GM19452 (cell line): Measurements from ENCODE around the gene TUBGCP2.
"Not testable (repeated sequence)": the region's sequence is repeated elsewhere in the genome, so short reads cannot be mapped to it uniquely, and the experiment has no call there.

ENCODE experiments used
- ATAC-seq: cut with Tn5 transposase; IDR thresholded peaks from one replicate; pipeline ENCODE4 v1.9.1; 2021; ENCODE audit not compliant: unreplicated experiment

Gene TUBGCP2

DNA sequence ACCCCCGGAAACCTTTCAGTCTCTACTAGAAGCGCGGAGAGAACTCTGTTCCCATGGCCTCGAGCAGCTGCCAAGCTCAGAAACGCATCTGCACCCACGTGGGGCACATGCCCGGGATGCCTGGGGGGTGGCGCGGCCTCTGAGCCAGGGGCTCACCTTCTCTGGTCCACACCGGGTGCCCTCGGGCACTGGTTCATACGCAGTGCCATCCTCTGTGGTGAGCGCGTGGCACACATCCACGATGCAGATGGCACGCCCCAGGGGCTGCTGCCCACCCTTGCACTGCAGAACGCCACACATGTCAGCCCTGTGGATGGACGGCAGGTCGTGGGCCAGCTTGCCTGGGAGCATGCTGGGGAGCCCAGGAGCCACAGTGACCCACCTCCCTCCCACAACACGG, 38.5 kb downstream of the TUBGCP2 start:
- no peak for ATAC-seq

DNA sequence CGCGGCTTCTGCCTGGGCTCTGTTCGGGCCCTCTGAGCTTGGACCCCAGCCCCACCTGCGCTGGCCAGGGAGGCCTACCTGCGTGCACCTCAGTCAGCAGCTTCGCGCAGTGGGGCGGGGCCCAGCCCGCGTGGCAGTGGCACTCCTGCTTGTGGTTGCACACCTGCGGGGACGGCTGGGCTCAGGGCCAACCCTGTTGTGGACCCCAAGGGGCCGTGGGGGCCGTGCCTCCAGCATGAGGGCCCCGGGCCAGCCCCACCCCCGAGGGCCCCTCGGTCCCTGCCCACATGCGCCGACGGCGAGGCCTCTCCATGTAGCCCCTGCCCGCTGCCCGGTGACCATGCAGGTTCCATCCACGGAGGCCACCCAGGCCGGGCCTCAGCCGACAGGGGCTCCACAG, 39.3 kb downstream of the TUBGCP2 start:
- no peak for ATAC-seq

DNA sequence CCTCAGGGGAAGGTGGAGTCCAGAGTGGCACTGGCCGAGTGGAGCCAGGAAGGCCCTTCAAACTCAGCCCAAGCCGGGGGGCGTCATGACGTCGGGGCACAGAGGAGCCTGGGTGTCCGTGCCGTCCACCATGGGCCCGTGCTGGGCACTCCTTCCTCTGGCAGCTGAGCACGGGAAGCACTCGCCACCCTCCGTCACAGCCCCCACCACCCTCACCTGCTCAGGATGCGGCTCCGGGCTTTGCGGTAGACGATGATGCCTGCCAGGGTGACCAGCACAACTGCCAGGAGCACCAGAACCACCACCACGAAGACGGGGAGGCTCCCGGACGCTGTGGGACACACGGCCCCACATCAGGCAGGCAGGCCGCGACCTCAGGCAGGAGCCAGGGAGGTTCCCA, 40.1 kb downstream of the TUBGCP2 start:
- ATAC-seq, result no peak

DNA sequence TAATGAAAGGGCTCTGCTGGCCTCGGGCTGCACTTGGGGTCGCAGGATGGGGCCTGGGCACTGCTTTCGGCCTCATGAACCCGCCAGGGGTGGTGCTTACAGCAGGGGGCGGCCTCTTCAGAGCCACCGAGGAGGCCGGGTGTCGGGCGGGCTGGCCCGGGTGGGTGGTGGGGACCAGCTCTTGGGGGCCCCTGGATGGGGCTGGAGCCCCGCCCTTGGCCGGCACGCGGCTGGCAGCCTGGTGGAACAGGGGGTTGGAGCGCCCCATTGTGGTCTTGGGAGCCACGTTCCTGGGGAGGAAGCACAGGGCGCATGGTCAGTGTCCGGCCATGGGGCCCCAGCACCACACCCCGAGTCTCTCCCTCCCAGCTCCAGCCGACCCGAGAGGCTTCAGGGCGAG, 40.8 kb downstream of the TUBGCP2 start:
- no peak for ATAC-seq

DNA sequence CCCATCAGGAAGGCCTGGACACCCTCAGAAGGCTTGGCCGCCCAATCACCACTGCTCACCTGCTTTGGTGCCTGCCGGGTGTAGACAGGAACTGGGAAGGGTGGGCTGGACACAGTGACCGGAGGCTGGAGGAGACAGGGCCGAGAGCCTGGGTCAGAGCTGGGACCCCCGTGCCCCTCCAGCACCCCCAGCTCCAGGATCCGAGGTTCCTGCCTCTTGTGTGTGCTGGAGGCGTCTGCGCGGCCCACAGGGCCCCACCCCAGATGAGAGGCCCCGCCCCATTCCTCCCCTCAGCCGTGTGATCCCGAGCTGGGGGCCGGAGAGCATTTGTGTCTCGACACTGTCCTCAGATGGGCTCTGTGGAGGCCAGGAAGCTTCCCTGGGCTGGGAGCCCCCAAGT, 41.4 kb downstream of the TUBGCP2 start:
- ATAC-seq, result no peak

DNA sequence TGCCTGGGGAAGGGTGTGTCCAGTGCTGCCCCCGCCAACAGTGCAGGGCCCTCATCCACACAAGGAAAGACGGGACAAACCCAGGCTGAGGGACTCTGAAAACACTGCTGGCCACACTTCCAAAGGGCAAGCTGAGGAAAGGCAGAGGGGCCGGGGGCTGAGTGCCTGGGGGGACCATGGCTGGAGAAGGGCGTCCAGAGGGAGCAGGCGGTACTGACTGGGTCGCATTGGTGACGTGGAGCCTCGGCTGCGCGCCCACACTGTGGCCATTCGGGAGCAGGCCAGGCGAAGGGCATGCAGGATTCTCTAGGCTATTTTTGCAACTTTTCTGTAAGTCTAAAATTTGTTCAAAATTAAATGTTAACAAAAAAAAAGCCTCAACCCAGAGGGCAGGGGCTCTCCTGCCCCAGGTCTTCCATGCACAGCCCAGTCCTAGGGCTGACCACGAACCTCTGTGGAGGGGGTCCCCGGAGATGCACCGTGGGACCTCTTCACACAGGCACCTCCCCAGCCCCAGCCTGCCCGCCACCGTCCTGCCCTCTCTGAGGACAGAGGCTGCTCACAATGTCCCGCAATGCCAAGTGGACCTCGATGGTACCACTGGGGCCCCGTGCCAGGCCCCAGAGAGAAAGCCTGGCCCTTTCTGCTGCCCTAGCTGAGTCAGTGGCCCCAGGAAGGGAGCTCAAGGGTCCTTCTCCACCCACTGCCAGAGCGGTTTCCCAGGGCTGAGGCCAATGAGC, 42.4 kb downstream of the TUBGCP2 start:
- ATAC-seq, result no peak

DNA sequence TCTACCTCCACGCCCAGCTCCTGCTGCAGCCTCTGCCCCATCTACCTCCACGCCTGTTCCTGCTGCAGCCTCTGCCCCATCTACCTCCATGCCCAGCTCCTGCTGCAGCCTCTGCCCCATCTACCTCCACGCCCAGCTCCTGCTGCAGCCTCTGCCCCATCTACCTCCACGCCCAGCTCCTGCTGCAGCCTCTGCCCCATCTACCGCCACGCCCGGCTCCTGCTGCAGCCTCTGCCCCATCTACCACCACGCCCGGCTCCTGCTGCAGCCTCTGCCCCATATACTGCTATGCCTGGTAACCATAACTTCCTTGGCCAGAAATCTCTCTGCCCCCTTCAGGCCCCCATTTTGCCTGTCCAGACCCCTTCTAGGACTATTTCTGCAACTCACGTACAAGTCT, 43.6 kb downstream of the TUBGCP2 start:
- ATAC-seq, result not testable (repeated sequence)

DNA sequence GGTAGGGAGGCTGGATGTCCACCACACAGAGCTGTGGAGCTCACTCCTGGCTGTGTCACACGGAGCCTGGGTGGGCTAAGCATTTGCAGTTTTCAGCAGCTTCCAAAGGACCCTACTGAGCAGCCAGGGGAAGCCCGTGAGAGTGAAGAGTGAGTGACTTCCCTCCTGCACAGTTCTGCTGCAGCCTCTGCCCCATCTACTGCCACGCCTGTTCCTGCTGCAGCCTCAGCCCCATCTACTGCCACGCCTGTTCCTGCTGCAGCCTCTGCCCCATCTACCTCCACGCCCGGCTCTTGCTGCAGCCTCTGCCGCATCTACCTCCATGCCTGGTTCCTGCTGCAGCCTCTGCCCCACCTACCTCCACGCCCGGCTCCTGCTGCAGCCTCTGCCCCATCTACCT, 44.2 kb downstream of the TUBGCP2 start:
- no peak for ATAC-seq

DNA sequence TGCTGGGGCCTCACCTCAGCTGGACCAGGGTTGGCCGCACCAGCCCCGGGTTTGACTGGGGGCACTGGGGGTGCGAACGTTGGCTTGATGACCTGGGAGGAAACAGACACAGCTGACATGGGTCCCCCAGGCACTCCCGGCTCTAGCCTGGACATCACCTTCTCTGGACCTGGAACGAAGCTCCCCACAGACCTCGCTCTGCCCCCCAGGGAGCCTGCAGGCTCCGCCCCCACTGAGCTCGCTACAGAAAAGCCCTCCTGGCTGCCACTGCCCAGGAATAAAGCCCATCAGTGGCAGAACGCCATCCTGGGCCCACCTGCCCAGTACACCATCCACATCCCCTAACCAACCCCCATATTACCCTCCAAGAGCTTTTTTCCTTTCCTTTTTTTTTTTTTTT, 45.0 kb downstream of the TUBGCP2 start:
- ATAC-seq, result no peak

DNA sequence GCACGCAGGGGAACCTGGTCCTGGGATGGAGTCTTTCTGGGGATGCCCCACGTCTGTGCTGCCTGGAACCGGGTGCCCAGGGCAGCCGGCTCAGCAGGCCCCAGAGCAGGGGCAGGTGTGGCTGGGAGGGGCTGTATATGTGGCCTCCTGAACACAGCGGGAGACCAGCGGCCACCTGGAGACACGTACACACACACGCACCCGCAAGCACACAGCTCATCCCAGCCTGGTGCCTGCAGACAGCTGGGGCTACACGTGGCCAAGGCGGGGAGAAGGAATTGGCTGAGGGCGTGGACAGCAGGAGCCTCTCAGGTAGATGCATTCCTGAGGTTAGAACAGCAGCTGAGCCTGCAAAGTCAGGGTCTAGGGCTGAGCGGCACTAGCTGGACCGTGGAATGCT, 46.0 kb downstream of the TUBGCP2 start:
- no peak for ATAC-seq

DNA sequence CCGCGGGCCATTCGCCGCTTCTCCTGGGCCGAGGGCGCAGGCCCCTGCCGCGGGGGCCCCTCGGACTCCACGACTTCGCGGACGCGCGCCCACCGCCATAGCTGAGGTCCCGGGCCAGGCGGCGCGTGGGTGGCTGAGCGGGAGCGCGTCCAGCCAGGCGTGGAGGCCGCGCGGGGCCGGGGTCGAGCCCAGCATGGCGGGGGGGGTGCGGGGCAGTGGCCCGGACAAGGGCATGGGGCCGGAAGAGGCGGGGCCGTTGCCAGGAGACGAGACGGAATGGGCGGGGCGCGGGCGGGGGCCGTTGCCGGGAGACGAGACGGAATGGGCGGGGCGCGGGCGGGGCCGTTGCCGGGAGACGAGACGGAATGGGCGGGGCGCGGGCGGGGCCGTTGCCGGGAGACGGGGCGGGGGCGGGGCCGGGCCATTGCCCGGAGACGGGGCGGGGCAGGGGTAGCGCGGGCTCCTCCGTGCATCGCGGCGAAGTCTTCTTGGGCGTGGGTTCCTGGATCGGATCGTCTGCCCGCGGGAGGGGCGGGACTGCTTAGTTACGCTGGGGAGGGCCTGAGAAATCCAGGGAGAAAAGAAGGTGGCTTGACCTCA, 46.8 kb downstream of the TUBGCP2 start:
- peak; percentile 30 for ATAC-seq

DNA sequence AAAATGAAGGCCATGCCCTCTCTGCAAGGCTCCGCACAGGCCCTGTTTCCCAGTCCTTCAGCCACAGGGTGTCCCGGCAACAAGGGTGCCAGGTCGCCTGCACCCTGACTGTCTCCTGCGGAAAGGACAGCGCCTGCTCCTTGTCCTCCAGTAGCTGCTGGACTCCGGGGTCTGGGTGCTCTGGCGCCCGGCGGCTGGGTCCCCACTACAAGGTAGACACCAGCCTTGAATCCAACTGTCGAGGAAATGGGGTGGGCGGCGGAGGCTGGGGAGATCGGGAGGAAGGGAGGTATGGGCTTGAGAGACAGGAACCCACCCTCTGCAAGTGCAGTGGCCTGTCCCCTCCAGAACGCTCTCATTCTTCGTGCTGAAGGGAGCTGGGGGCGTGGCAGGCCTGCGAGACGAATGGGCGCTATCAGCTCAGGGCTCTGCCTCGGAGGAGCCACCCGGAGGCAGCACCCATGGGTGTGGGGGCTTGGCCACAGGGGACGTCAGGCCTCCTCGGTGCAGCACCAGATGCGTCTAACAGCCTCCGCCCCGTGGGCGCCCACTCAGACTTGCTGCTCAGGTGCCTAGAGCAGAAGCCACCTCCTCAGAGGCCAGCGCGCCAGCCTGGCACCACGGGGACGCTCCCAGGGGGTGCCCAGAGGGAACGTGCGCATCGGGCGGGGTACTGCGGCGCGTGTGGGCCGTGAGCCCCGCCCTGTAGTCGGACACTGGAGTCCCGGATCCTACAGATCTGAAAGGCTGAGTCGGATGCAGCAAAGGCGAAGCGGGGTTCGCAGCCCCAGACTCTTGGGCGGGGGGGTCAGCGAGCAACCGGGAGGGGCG, 47.6 kb downstream of the TUBGCP2 start:
- ATAC-seq, result peak; percentile 42

DNA sequence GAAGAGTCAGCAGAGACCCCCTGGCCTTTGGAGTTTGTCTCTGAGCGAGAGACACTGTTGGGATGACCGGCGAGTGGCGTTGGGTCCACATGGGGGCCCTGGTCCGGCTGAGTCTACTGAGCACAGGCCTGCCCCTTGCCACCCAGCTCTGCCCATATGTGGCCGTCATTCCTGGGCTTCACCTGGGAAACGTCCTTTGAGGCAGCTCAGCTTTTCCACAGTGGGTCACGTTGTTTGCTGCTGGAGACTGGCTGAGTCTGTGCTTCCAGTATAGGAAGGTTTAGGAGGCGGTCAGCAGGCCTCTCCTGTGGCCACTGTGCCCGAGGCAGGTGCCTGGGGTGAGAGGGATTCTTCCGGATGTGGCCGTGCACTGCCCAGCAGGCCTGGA, 49.1 kb downstream of the TUBGCP2 start:
- ATAC-seq, result no peak

DNA sequence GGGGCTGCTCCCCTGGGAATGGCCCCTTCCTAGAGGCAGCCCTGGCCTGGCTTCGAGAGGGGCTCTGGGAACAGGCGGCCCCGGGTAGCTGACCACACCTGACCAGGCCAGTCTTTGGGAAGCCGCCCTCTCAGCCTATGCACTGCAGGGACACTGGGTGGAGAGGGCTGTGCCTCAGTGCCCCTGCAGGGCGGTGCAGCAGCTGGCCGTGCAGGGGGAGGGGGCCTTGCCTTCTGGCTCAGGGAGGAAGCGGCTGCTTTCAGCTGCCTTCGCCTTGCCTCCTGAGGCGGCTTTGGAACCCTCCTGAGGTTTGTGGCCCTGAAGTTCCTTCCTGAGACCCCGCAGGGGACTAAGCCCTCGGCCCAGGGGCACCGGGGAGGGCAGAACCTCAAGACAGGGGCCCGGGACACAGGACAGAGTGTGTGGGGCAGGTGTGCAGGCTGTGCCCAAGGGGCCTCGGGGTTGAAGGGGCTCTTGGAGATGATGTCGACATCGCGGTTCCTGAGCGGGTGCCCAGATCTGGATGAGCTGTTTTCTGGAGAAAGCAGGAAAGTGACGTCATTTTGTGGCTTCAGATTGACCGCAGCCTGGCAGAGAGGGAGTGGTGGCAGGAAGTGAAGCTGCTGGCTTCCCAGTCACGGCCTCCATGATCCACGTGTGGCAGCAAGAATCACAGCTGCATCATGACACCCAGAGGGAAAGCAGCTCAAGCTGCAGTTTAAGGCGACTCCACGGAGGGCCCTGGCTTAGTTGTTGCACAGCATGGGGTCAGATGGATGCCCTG, 49.7 kb downstream of the TUBGCP2 start:
- no peak for ATAC-seq

DNA sequence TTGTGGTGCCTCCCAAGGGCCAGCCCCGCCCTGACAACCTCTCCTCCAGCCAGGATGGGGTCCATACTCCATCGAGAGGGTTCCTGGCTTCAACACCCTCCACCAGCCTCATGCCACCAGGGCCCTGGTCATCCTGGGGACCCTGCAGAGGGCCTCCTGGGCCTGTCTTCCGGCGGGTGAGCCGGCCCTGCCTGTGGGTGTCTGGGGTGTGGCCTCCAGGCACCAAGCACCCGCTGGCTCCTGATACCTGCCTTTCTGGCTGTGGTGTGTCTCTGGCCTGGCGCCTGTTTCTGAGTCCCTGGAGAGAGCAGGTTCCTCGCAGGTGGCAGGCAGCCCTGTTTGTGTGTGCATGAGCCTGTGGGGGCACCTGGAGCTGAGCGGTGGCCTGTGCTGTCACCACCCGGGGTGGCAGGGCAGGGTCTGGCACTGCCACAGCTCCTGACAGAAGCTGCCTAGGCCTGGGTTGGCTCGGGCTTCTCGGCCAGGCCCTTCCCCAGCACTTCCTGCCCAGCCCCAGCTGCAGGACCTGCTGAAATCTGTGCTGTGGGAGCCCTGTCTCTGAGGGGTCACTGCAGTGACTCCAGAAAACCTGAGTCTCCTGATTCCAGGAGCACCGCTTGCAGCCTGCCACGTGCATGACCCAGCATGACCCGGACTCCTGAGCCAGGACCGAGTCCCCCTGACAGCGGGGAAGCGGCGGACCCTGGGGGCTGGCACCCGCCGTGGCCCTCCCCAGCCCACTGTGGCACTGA, 50.4 kb downstream of the TUBGCP2 start:
- ATAC-seq, result no peak

DNA sequence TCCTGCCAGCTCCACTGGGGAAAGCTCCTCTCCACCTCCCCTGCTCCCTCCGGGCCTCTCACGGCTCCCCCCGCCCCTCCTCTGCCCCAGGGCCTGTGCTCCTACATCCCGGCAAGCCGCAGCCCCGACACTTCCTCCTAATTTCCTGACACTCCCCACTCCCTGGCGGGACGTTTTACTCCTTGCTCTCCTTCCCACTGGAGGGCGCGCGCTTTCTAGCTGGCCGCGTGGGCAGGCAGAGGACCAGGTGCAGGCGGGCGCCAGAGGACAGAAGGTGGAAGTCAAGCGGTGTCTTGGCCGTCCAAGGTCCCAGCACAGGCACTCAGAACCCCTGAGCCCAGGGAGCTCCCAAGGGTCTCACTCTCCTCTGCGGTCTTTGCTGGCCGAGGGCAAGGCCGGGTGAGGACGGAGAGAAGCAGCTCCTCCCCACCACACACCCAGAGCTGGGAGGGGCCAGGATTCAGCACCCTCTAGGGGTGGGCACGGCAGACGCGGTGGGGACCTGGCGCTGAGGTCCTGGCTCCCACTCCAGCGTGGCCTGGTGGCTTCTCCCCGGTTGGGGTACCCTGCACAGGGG, 51.1 kb downstream of the TUBGCP2 start:
- ATAC-seq, result no peak

DNA sequence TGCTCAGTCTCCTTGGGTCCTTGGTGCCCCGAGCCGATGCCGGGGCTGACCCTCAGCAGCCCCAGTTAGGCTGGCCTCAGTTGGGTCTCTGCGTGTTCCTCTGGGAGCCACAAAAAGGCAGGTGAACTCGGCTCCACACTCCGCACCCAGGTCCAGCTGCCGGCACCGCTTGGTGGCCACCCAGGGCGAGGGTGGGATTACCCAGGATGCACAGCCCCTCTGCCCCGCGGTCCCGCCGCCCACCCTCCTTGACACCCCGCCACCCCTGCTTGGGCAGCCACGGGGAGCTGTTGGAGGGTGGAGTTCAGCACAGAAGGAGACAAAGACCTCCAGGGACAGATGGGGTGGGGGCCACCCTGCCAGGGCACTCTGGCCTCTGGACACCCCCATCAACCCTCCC, 53.3 kb downstream of the TUBGCP2 start:
- ATAC-seq, result no peak

DNA sequence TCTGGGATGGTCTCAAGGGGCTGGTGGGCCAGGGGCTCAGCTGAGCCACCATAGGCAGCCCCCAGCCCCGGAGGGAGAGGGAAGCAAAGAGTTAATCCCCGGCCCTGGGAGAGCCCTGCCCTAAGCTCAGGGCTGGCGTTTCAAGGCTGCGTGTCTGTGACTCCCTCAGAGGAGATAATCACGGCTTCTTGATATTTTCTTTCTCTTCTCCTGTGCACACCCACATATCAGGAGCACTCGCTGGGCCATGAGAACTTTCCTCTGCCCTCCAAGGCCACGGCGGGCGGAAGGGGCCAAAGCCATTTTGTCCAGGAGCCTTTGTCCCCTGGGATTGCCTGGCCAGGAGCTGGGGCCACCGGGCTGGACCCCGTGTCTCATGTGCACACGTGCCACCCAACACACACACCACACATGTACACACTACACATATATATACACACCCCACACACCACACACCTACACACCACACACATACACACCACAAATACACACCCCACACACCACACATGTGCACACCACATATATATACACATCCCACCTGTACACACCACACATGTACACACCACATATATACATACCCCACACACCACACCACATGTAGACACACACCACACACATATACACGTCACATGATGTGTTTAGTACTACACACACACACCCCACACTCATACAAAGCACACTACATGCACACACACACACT, 54.1 kb downstream of the TUBGCP2 start:
- no peak for ATAC-seq

DNA sequence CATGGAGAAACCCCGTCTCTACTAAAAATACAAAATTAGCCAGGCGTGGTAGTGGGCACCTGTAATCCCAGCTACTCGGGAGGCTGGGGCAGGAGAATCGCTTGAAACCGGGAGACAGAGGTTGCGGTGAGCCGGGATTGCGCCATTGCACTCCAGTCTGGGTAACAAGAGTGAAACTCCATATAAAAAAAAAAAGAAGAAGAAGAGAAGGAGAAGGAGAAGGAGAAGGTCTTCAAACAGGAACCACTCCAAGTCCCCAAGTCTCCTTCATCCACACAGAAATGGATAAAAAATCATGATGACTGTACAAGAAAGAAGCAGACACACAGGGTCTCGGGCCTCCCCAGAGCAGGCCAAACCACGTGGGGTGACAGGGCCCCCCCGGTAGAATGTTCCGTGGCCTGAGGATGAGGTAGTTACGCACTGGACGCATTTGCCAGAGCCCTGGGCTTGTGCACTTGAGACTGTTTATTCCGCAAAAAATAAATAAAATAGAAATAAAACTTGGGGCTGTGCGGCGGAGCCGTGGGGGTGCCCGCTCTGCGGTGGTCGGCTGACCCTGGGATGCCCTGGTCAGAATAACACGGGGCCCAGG, 55.2 kb downstream of the TUBGCP2 start:
- no peak for ATAC-seq
